ENCODE data around the gene KRT12. TPM values are rescaled to one million over a fixed set of nuclear protein-coding genes. Genes with fewer than 3 reads are reported as not detected.
"Not testable (repeated sequence)": the region's sequence is repeated elsewhere in the genome, so short reads cannot be mapped to it uniquely, and the experiment has no call there.

The KRT12 gene
- polyA plus RNA-seq, 3 donors, result not detected

DNA sequence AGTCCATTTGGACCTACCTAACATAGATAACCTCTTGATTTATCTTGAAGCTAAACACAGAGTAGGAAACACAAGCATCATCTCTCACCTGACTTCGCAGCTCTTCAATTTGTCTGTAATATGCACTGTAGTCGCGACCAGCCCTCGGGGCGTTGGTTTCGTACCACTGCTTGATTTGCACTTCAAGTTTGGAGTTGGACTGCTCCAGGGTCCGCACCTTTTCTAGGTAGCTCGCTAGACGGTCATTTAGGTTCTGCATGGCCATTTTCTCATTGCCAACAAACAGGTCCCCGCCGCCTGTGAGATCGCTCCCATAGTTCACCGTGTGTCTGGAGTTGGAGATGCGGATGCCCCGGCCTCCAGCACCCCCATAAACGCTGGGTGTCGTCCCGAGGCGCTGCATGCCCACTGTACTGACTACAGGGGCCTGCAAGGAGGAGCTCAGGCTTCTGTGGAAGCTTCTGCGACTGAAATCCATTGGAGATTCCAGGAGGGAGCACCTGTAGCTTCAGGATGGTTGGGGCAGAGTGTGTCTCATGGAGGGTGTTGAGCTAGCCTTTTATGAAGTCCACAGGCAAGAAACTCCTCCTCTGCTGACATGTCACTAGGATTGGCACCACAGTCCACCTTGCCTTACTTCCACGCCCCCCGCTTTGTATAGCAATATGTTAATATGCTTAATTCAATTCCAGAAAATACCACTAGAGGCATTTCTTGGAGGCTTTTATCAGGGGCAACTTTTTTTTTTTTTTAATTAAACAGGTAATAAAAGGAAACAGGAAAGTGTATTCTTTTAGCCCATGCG, 17.9 kb upstream of the KRT12 start, which contains the start of gene KRT20:
KRT20 (minus strand) TSS at position 535 of the 805 bp plus-strand sequence; CDS start at position 478, 57 bp downstream.
- DNase-seq (ENCODE audit: low read depth in 3 of 3, low spot score in 2 of 3), result no peak

DNA sequence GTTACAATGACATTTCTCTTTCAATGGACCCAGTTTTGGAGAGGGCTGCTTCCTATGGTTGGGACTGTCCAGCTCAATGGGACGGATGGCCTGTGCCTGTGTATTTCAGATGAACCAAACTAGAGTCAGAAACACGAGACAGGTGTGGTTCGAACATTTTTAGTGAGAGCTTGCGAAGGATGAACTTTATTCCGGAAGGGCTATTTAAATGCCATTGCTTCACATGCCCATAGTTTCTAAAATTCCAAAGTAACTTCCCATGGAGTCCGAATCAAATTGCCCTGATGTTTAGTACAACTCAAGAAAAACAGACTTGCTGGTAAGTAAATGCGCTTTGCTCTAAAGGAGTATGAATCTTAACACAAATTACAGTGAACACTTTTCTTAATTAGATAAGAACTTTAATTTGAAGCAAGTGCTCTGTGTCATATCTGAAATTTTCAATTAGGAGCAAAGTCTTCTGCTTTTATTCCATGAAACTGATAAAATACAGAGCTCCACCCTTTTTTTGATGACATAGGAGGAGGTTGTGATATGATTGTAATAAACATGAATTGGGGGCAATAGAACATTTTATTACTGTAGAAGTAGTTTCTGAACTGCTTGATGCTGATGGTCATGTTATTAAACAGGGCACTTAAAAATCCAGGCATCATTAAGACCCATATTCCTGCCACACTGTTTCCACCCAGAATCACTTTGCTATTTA, 16.8 kb upstream of the KRT12 start:
- no peak for DNase-seq (ENCODE audit: low read depth in 3 of 3, low spot score in 2 of 3)

DNA sequence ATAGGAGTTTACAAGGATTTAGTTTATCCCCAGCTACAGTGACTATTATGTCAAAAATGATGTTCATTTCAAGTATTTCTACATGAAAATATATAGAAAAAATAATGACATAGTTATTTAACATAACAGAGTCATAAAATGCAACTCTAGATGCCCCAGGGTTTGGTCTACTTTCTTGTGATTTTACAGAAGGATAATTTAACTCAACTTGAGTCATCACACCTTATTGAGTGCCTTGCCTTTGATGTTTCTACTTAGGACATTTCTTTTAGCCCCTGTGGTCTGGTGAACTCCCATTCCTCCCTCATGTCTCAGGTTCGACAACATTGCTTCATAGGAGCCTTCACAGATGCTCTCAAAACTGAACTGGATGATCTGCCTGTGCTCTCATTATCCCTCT, 16.0 kb upstream of the KRT12 start:
- no peak for DNase-seq (ENCODE audit: low read depth in 3 of 3, low spot score in 2 of 3)

DNA sequence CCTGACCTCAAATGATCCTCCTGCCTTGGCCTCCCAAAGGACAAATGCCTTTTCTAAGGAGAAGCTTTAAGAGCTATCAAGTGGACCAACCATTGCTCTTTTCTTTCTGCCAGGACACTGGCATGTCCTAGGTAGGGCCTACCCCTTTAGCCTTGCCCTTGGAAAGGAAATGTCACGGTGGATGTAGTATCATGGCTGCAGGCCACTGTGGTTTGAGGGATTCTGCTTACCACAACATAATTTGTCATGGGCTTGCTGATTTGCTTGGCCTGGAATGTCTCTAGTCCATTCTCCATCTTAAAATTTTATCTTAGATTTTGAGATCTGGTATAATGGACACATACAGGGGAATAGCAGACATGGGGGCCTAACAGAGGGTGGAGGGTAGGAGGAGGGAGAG, 12.0 kb upstream of the KRT12 start:
- no peak for DNase-seq (ENCODE audit: low read depth in 3 of 3, low spot score in 2 of 3)

DNA sequence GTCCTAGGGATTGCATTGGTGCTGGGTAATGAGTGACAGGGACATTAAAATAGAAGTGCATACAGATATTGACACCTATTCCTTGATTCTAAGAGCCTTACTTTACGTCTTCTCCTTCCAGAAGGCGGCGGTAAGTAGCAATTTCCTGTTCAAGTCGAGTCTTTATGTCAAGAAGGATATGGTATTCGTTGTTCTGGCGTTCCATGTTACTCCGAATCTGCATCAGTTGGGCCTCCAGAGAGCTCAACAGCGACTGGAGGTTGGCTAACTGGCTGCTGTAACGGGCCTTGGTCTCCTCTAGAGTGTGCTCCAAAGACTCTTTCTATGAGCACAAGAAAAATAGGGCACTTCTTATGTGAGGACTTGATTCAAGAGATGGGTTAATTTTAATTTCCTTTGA, 11.0 kb upstream of the KRT12 start:
- DNase-seq (ENCODE audit: low read depth in 3 of 3, low spot score in 2 of 3), result no peak

DNA sequence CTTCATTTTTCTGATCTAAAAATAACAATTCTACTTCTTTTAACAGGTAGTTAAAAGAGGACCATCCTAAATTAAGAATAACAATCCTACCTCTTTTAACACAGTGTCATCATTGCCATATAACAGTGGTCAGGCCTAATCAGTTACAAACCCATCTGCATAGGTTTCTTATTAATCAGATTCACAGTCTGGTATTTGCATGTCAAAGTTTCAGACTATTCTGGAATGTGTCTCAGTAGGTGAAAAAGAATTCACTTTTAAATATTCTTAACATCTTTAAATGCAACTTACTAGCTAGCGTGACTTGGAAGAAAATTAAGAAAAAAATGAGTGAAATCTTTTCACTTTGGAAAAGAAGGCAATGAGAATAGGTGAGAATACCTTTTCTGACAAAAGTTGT, 6.8 kb upstream of the KRT12 start:
- no peak for DNase-seq (ENCODE audit: low read depth in 3 of 3, low spot score in 2 of 3)

DNA sequence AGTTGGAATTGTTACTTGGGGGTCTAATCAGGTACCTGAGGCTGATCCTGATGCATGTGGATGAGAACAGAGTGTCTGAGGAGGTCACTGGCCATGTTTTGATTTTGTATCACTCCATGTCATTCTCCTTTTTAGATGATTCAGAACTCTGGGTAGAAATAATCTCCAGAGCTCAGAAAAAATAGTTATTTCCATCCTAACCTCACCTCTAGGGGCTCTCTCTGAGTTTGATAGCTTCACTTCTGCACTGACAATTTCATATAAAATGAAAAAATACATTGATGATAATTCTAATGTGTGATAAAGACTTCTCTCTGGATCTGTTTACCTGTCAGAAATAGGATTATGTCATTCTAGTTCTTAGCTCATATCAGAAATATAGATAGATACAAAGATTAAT, 6.2 kb upstream of the KRT12 start:
- DNase-seq (ENCODE audit: low read depth in 3 of 3, low spot score in 2 of 3), result no peak

DNA sequence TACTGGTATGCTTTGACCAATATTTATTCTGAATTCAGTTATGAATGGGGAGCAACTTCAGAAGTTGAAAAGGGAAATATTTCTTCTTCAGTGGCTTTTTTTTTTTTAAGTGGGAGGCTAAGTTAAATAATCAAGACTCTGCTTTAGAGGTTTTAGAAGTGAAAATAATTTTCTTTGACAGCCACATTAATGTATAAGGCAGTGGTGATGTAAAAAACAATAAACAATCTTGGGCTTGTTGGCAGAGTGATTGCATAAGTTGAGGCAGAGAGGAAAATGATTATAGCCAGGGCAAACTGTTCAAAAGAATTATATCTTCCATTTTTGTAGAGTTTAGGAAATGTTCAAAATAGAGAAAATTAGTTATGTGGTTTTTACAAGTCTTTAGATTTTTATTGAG, 5.4 kb upstream of the KRT12 start:
- no peak for DNase-seq (ENCODE audit: low read depth in 3 of 3, low spot score in 2 of 3)

DNA sequence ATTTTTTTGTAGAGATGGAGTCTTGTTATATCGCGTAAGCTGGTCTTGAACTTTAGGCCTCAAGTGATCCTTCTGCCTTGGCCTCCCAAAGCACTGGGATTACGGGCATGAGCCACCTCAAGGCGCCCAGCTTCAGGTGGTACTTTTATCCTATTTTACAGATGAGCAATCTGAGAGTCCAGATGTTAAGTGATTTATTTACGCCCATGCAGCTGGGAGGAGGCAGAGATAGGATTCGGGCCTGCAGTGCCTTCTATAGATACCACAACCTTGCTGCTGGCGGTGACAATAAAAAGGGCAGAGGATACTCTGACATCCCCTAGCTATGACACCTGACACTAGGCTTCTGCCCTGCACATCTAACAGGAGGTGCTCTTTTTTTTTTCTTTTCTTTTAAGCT, 4.3 kb upstream of the KRT12 start:
- no peak for DNase-seq (ENCODE audit: low read depth in 3 of 3, low spot score in 2 of 3)

DNA sequence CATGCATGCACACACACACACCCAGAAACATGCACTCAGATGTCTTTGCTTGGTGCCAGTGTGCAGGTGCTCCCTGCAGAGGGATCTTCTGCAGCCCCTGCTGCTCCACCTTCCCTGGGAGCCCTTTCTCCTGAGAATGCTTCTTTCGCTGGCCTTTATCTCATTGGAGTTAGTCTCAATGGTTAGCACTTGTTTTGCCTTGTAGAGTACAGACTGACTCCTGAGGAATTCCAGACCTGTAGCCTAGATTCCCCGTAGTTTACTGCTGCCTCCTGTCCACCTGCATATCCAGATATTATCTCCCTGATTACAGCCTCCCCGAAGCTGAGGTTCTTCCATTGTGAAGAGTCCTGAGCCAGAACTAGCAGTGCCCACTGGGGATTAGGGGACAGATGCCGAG, 3.1 kb upstream of the KRT12 start:
- no peak for DNase-seq (ENCODE audit: low read depth in 3 of 3, low spot score in 2 of 3)

DNA sequence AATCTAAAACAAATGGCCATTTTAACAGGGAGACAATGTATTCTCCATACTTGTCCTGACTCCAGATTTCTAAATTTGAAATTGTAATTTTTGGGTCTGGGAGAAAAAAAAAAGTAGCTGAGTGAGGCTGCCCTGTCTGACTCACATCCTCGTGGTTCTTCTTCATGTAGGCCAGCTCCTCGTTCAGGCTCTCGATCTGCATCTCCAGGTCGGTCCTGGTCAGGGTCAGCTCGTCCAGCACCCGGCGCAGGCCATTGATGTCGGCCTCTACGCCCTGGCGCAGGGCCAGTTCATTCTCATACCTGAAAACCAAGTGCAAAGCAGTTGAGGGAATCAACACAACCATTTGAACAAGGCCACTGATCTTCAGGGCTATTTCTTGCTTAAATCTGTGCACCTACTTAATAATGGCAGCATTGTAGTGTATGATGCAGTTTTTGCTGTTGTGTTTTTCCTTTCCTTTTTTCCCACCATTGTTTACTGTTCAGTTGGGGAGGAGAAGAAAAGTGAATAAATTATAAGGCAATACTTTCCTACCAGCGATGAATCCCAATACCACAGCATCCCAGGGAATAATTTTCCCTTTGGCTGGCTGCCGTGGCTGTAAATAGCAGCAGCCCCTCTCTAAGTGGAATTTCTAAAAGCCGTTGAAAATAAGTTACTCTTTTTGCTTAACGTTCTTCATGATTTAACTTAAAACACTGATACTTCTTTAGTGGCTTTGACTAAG, 2.2 kb downstream of the KRT12 start:
- no peak for DNase-seq (ENCODE audit: low read depth in 3 of 3, low spot score in 2 of 3)

DNA sequence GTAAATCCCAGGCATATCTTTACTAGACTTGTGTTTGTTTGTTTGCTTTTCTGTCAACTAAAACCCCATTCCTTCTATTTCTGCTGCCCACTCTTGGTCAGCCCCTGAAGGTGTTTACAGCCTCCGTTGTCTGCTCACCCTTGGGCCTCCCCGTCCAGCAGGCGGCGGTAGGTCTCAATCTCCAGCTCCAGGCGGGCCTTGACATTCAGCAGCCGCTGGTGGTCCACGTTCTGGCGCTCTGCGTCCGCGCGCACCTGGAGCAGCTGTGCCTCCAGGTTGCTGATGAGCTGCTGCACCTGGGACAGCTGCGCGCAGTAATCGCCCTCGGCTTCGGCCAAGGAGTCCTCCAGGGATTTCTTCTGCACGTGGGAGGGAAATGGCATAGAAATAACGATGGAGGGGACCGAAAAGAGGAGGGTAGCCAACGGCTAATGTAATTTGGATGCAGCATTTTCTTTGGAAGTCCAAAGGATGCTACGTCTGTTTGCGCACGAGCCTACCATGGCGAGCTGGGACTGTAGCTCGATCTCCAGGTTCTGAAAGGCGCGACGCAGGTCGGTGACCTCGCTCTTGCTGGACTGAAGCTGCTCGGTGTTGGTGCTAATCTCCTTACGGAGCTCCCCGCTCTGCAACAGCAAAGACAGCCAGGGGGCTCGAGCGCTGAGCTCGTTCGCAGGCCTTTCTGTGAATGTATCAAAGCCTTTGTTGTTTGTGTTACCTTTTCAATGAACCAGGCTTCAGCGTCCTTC, 3.9 kb downstream of the KRT12 start:
- no peak for DNase-seq (ENCODE audit: low read depth in 3 of 3, low spot score in 2 of 3)

DNA sequence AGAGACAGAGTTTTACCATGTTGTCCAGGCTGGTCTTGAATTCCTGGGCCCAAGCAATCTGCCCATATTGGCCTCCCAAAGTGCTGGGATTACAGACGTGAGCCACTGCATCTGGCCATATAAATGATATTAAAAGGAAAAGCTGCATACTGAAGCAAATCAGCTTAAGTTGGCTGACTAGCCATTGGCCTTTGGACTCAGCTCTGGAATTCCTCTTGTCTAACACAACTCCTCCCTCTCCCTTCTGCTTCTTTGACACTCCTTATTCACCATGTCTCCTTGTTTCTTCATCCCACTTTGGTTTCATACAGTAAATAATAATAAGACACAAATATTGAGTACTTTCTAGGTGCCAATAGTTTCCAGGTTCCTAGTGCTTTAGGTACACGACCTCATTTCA, 7.5 kb downstream of the KRT12 start:
- no peak for DNase-seq (ENCODE audit: low read depth in 3 of 3, low spot score in 2 of 3)

DNA sequence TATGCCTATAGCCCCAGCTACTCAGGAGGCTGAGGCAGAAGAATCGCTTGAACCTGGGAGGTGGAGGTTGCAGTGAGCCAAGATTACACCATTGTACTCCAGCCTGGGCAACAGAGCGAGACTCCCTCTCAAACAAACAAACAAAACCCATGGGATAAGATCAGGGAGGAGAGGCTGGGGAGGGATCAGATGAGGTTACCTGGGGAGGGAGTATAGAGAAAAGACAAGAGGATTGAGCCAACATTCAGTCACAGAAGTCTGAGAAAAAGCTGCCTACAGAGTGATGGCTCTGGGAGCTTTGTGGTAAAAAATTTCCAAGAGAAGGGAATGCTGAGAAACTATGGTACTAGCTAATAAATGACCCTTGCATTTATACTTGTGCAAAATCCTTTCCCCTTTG, 8.4 kb downstream of the KRT12 start:
- not testable (repeated sequence) for DNase-seq (ENCODE audit: low read depth in 3 of 3, low spot score in 2 of 3)

DNA sequence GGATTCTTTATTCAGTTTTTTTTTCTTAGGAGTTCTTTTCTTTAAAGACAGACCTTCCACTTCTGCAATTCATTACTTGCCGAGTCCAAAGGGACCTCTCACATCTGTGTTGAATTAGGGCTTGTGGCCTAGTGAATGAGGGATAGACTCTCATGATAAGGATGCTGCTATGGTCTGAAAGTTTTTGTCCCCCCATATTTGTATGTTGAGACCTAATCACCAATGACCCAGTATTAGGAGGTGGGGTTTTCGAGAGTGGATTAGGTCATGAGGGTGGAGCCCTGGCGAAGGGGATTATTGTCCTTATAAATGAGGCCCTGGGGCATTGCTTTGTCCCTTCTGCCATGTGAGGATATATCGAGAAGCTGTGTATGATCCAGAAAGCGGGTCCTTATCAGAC, 9.5 kb downstream of the KRT12 start:
- no peak for DNase-seq (ENCODE audit: low read depth in 3 of 3, low spot score in 2 of 3)

DNA sequence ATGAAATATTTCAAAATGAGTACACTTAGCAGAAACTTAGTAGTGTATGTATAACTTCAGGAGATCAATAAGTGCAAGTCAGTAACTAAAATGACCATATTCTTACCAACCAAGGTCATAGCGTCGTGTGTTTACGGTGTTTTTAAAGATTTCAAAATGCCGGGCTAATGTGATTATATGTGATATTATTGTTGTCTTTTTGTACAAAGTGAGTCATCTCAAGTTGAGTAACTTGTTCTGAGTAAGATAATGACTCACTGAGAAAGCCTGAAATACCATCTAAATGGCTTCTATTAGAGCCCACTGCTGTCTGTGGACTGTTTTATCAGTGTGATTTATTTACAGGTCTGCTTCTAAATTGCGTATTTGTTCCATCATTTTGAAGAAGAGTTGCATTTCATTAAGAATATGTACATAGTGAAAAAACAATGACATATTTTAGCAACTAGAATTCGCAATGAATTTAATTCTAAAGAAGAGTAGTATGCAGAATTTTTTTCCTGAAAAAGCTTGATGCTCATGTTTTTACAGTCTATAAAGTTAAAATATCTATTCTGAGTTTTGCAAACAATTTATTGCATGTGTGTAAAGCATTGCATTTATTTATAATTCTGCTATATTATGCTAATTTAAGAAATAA, 12.7 kb downstream of the KRT12 start:
- DNase-seq (ENCODE audit: low read depth in 3 of 3, low spot score in 2 of 3), result no peak

DNA sequence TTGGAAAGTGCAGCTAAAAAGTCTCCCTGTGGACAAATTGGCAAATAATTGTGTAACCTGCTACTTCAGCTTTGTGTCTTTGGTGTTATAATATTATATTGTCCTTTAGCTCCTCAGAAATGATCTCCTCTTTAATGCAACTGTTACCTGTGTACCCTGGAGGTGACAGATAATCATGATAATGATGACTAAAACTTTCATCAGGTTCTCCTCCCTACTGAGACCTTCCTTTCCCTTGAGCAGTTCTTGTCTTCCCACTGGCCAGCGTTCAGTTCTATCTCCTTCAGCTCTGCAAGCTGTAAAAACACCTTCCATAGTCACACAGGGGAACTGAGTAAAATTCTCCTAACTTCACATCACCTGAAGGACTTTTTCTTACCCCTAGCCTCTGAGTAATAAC, 14.7 kb downstream of the KRT12 start:
- no peak for DNase-seq (ENCODE audit: low read depth in 3 of 3, low spot score in 2 of 3)

DNA sequence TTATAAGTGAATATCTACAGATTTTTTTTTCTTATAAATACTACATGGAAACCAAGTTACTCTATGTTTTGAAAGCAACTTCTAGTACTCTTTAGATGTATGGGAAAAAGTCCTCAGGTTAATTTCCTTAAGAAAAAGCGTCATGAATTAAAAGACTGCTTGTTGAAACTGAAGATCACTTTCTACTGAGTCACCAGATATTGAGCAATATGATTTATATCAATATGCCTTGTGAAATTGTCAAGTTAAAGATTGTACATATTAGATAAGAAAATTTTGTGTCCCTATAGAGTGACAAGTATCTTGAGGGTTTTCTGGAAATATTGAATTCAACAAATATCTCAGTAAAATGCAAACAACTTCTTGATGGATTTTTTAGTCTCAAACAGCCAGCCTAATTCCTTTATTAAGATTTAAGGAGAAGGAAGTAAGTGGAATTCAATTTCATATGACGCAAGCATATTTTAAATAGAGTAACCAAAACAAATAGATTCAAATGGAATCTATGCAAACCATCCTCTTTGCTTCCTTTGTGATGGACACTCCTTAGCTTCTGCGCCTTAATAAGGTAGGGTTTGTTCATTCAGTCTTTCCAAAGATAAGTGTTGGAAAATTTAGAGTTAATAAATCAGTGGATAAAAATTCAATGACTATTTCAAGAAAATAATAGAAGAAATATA, 16.6 kb downstream of the KRT12 start:
- DNase-seq (ENCODE audit: low read depth in 3 of 3, low spot score in 2 of 3), result no peak

DNA sequence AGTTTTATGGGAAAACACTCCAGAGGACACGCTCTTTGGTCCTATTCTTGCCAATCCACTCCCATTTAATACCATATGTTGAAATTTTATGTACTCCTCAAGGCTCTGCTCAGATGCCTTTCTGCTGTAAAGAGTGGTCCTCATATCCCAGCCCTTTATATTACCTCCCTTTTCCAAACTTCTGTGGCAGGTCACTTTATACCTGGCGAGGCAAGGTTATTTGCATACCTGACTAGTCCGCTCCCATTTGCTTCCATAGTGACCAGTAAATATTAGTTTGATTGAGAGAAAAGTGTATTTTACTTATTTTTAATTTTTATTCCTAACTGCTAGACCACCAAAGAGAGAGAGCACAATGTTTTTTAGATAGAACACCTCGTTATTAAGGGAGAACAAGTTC, 17.3 kb downstream of the KRT12 start:
- DNase-seq (ENCODE audit: low read depth in 3 of 3, low spot score in 2 of 3), result no peak
